Stomach (tissue), 4 donors: ENCODE results near the gene PDE4D.

ENCODE experiments used
- EP300 ChIP-seq: sonication (generic); formaldehyde crosslinking; IDR thresholded peaks from one replicate; pipeline ENCODE4 v1.6.1; 2017; ENCODE audit warnings: antibody characterized with exemption
- POLR2A ChIP-seq, 4 donors: fragments of 450-650 bp; IDR thresholded peaks; one replicate each; pipeline ENCODE4 v1.6.1; 2016; ENCODE audit warnings: antibody characterized with exemption in 4 of 4, control low read depth in 2 of 4, mild to moderate bottlenecking in 1 of 4, moderate library complexity in 1 of 4
- TF ChIP-seq, protein P1 (sequence below), 7 experiments: fragments of 450-650 bp in 4 of 7; fragments of 200-600 bp in 3 of 7; sonication (generic) in 3 of 7; IDR thresholded peaks; one replicate each; pipeline ENCODE4 v1.5.1; 2016 to 2019; ENCODE audit warnings: antibody characterized with exemption in 7 of 7, control low read depth in 2 of 7, mild to moderate bottlenecking in 1 of 7

DNA sequence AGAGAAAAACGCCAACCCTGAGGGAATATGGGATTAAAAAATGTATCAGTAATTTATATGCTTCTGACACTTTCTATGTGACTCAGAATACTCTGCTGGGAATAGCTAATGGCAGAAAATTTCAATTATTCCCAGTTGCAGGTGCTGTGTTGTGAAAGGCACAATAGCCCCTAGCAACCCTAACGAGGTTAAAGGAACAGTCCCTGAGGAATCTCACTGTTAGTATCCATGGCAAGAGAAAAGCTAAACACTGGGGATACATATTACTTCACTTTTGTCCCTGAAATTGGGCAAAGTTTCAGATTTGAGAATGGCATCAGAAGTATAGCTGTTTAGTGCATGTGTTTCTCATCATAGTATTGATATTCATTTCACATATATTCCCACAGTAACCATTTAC is 755.7 kb downstream of the PDE4D start:
- TF ChIP-seq, protein P1, sequence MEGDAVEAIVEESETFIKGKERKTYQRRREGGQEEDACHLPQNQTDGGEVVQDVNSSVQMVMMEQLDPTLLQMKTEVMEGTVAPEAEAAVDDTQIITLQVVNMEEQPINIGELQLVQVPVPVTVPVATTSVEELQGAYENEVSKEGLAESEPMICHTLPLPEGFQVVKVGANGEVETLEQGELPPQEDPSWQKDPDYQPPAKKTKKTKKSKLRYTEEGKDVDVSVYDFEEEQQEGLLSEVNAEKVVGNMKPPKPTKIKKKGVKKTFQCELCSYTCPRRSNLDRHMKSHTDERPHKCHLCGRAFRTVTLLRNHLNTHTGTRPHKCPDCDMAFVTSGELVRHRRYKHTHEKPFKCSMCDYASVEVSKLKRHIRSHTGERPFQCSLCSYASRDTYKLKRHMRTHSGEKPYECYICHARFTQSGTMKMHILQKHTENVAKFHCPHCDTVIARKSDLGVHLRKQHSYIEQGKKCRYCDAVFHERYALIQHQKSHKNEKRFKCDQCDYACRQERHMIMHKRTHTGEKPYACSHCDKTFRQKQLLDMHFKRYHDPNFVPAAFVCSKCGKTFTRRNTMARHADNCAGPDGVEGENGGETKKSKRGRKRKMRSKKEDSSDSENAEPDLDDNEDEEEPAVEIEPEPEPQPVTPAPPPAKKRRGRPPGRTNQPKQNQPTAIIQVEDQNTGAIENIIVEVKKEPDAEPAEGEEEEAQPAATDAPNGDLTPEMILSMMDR (IDR thresholded peaks at IDR 0.05), result no peak
- TF ChIP-seq POLR2A (IDR thresholded peaks at IDR 0.05) (no peak), EP300 (no peak)
